ENCODE measurements around the gene DSN1.

DNA sequence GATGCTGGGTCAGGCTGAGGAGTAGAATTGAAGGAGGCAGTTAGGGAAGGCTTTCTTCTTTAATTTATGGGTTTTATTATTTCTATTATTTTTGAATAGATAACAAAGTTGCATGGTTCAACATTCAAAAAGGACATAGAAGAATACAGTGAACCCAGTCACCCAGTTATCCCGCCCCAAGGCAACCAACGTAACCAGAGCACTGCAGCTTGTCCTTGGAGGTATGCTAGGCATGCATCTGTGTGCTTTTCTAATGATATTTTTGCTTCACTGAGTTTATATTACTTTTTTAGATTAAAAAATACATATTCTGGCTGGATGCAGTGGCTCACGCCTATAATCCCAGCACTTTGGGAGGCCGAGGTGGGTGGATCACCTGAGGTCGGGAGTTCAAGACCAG, 47.4 kb upstream of the DSN1 start:
- no peak for TF ChIP-seq POLR2AphosphoS5 (IDR thresholded peaks at IDR 0.05; ENCODE audit: low read depth)
- TF ChIP-seq, protein P1, sequence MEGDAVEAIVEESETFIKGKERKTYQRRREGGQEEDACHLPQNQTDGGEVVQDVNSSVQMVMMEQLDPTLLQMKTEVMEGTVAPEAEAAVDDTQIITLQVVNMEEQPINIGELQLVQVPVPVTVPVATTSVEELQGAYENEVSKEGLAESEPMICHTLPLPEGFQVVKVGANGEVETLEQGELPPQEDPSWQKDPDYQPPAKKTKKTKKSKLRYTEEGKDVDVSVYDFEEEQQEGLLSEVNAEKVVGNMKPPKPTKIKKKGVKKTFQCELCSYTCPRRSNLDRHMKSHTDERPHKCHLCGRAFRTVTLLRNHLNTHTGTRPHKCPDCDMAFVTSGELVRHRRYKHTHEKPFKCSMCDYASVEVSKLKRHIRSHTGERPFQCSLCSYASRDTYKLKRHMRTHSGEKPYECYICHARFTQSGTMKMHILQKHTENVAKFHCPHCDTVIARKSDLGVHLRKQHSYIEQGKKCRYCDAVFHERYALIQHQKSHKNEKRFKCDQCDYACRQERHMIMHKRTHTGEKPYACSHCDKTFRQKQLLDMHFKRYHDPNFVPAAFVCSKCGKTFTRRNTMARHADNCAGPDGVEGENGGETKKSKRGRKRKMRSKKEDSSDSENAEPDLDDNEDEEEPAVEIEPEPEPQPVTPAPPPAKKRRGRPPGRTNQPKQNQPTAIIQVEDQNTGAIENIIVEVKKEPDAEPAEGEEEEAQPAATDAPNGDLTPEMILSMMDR (conservative IDR thresholded peaks at IDR 0.05; ENCODE audit: low read depth in 2 of 2), result no peak
- no peak for TF ChIP-seq EZH2 (IDR thresholded peaks at IDR 0.05; ENCODE audit: low read depth, unreplicated experiment)
- no peak for TF ChIP-seq CREB1 (CRISPR knock-in tag; IDR thresholded peaks at IDR 0.05; ENCODE audit: low read depth)
- no peak for TF ChIP-seq JUNB (IDR thresholded peaks at IDR 0.05; ENCODE audit: unreplicated experiment)
- no peak for TF ChIP-seq EZH2phosphoT487 (IDR thresholded peaks at IDR 0.05; ENCODE audit: unreplicated experiment)
- no peak for TF ChIP-seq REST (IDR thresholded peaks at IDR 0.05; ENCODE audit: unreplicated experiment)
- no peak for TF ChIP-seq ZNF114 (CRISPR knock-in tag; IDR thresholded peaks at IDR 0.05)
- no peak for TF ChIP-seq ZNF331 (CRISPR knock-in tag; IDR thresholded peaks at IDR 0.05; ENCODE audit: low read depth)
- TF ChIP-seq ZNF462 (CRISPR knock-in tag; IDR thresholded peaks at IDR 0.05), result no peak
